ENCODE data around the gene CP. TPM values are rescaled to one million over a fixed set of nuclear protein-coding genes. Genes with fewer than 3 reads are reported as not detected.

CP gene
- total RNA-seq, 1 experiment from 2014 or later, result 0.28 TPM

DNA sequence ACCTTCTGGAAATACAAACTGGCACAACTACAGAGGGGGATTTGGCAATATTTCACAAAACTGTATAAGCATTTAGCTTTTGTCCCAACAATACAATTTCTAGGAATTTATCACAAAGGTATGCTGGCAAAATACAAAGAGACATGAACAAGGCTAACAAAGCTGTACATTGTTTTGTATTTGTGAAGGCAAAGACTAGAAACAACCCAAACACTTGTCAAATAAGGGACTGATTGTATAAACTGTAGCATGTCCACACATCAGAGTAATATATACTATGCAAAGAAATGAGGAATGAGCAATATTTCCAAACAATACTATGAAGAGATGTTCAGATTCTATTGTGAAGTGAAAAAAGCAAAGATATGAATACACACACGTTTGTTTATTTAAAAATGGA lies 26.4 kb downstream of the CP start:
- H2AFZ ChIP-seq, result no peak overlapping the region
- ChIA-PET CTCF (no interaction called here), POLR2A (ENCODE audit: unreplicated experiment) (no interaction called here)
- no peak for TF ChIP-seq EZH2 (IDR thresholded peaks at IDR 0.05; ENCODE audit: low read depth)
- TF ChIP-seq, protein P1, sequence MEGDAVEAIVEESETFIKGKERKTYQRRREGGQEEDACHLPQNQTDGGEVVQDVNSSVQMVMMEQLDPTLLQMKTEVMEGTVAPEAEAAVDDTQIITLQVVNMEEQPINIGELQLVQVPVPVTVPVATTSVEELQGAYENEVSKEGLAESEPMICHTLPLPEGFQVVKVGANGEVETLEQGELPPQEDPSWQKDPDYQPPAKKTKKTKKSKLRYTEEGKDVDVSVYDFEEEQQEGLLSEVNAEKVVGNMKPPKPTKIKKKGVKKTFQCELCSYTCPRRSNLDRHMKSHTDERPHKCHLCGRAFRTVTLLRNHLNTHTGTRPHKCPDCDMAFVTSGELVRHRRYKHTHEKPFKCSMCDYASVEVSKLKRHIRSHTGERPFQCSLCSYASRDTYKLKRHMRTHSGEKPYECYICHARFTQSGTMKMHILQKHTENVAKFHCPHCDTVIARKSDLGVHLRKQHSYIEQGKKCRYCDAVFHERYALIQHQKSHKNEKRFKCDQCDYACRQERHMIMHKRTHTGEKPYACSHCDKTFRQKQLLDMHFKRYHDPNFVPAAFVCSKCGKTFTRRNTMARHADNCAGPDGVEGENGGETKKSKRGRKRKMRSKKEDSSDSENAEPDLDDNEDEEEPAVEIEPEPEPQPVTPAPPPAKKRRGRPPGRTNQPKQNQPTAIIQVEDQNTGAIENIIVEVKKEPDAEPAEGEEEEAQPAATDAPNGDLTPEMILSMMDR (conservative IDR thresholded peaks at IDR 0.05), result no peak
- H3K36me3 ChIP-seq (ENCODE audit: low read depth), result no peaks in the 10 kb centered on the region
- no peaks in the 10 kb centered on the region for H3K9me2 ChIP-seq (ENCODE audit: insufficient read depth)
- H3K4me3 ChIP-seq, result no peak overlapping the region
- no peak overlapping the region for H3K27ac ChIP-seq
- BruUV-seq (replicated peaks), result no TSS peak
- no peaks in the 10 kb centered on the region for H4K20me1 ChIP-seq (ENCODE audit: insufficient read depth)
- H3F3A ChIP-seq (ENCODE audit: insufficient read depth, low read depth), result no peaks in the 10 kb centered on the region
- no peak for DNase-seq
- H3K79me2 ChIP-seq (ENCODE audit: low read depth), result no peaks in the 10 kb centered on the region
- no peaks in the 10 kb centered on the region for H3K9me3 ChIP-seq (ENCODE audit: insufficient read depth, low read depth)
- H3K27me3 ChIP-seq (ENCODE audit: insufficient read depth, low read depth), result no peaks in the 10 kb centered on the region
- intact Hi-C loops (cut with micrococcal nuclease; ENCODE audit: unreplicated experiment), result no loop called here
- no peaks in the 10 kb centered on the region for H3K4me1 ChIP-seq (replicated peaks; ENCODE audit: insufficient read depth)
- no peak overlapping the region for H3K4me2 ChIP-seq

DNA sequence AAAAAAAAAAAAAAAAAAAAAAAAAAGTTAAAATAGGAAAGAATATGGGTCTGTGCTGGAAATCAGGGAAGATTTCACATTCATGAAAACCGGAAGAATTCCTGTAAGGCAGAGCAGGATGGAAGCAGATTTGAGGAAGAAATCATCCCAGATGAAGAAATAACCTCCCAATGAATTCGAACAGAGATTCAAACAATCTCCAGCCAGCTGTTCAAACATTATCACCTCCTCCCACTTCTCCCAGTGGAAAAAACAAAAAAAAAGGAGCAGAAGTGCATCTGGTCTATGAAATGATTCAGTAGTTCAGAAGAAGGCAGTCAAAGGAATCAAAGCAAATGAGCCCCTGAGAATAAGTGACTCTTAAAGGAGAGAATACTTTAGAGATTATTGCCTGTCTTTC lies 33.1 kb downstream of the CP start:
- no peak overlapping the region for H2AFZ ChIP-seq
- H3K27ac ChIP-seq, result no peak overlapping the region
- no peaks in the 10 kb centered on the region for H3K79me2 ChIP-seq (ENCODE audit: low read depth)
- ChIA-PET POLR2A (ENCODE audit: unreplicated experiment) (no interaction called here), CTCF (no interaction called here)
- H4K20me1 ChIP-seq (ENCODE audit: insufficient read depth), result no peaks in the 10 kb centered on the region
- no peak overlapping the region for H3K4me2 ChIP-seq
- DNase-seq, result no peak
- no peak overlapping the region for H3K4me3 ChIP-seq
- TF ChIP-seq EZH2 (IDR thresholded peaks at IDR 0.05; ENCODE audit: low read depth), result no peak
- TF ChIP-seq, protein P1 (conservative IDR thresholded peaks at IDR 0.05), result no peak
- no peaks in the 10 kb centered on the region for H3K9me2 ChIP-seq (ENCODE audit: insufficient read depth)
- no peaks in the 10 kb centered on the region for H3K9me3 ChIP-seq (ENCODE audit: insufficient read depth, low read depth)
- BruUV-seq (replicated peaks), result no TSS peak
- intact Hi-C loops (cut with micrococcal nuclease; ENCODE audit: unreplicated experiment), result no loop called here
- no peaks in the 10 kb centered on the region for H3K4me1 ChIP-seq (replicated peaks; ENCODE audit: insufficient read depth)
- no peaks in the 10 kb centered on the region for H3F3A ChIP-seq (ENCODE audit: insufficient read depth, low read depth)
- no peaks in the 10 kb centered on the region for H3K36me3 ChIP-seq (ENCODE audit: low read depth)
- H3K27me3 ChIP-seq (ENCODE audit: insufficient read depth, low read depth), result no peaks in the 10 kb centered on the region

DNA sequence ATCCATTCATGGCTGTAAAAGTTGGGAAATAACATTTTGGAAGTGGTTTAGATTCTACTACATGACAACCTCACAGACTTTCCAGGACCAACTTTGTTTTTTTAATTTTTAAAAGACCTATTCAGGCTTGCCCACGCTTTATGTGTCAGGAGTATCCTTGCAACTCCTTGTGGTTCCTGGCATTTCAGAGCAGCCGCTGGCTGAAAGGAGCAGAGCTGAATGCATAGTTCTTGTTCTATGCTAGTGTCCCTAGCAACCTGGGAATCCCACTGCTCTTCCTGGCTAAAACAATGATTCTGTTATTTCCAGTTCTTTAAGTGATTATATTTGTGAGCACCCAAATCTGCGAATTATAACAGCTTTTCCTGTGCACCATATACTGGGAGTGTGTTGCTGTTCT lies 34.9 kb downstream of the CP start:
- H3K4me1 ChIP-seq (replicated peaks; ENCODE audit: insufficient read depth), result no peaks in the 10 kb centered on the region
- H4K20me1 ChIP-seq (ENCODE audit: insufficient read depth), result no peaks in the 10 kb centered on the region
- CTCF ChIA-PET, result no interaction called here
- DNase-seq, result no peak
- TF ChIP-seq, protein P1 (conservative IDR thresholded peaks at IDR 0.05), result no peak
- TF ChIP-seq EZH2 (IDR thresholded peaks at IDR 0.05; ENCODE audit: low read depth), result no peak
- no peaks in the 10 kb centered on the region for H3K27me3 ChIP-seq (ENCODE audit: insufficient read depth, low read depth)
- H3K36me3 ChIP-seq (ENCODE audit: low read depth), result no peaks in the 10 kb centered on the region
- H2AFZ ChIP-seq, result no peak overlapping the region
- no peaks in the 10 kb centered on the region for H3F3A ChIP-seq (ENCODE audit: insufficient read depth, low read depth)
- no peak overlapping the region for H3K4me3 ChIP-seq
- BruUV-seq (replicated peaks), result no TSS peak
- no peak overlapping the region for H3K27ac ChIP-seq
- H3K9me2 ChIP-seq (ENCODE audit: insufficient read depth), result no peaks in the 10 kb centered on the region
- intact Hi-C loops (cut with micrococcal nuclease; ENCODE audit: unreplicated experiment), result no loop called here
- H3K79me2 ChIP-seq (ENCODE audit: low read depth), result no peaks in the 10 kb centered on the region
- no peaks in the 10 kb centered on the region for H3K9me3 ChIP-seq (ENCODE audit: insufficient read depth, low read depth)
- POLR2A ChIA-PET (ENCODE audit: unreplicated experiment), result no interaction called here
- no peak overlapping the region for H3K4me2 ChIP-seq

Data from PC-9 (cell line).